ENCODE measurements around the gene C10orf90. TPM values are rescaled to one million over a fixed set of nuclear protein-coding genes. Genes with fewer than 3 reads are reported as not detected.

C10orf90 gene
- total RNA-seq, 1 donor = 0.72 TPM

DNA sequence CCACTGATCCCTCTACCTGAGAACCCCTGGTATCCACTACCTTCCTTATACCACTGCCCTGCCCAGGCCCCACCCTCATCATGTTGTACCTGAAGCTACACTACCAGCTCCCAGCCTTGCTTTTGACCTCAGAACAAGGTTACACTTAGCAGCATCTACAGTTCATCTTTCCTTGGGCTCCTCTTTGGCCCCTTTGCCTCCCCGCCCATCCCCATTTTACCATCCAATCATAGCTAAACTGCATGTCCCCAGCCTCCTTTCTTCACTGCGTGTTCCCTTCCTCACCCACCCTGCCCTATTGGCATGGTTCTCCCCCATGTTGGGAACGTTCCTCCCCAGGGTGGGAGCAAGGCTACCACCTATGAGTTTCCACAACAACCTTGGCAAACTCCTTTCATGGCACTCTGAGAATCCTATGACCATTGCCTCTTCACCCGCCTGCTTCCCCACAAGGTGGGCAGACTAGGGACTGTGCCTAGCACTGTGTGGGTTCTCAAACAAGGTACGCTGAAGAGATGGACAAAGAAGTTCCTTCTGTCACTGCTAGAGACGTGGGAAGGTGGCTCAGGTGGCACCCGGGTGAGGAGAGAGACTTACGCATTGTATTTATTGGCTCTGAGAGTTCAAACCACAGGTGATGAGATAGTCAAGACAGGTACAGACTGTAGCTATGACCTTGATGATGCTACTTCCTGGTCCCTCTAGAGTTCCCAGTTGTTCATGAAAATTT is 215.3 kb downstream of the C10orf90 start:
- H3K27me3 ChIP-seq (ENCODE audit: insufficient read depth, low read length) = no peaks in the 10 kb centered on the region
- H3K36me3 ChIP-seq (ENCODE audit: insufficient read depth, low read length) = no peaks in the 10 kb centered on the region
- H4K20me1 ChIP-seq (ENCODE audit: insufficient read depth, low read length) = no peaks in the 10 kb centered on the region
- no peak overlapping the region for H2AFZ ChIP-seq (ENCODE audit: low read length)
- H3K4me1 ChIP-seq (ENCODE audit: insufficient read depth, low read length) = peaks cover 21% of the 10 kb centered on the region
- TF ChIP-seq, protein P1, sequence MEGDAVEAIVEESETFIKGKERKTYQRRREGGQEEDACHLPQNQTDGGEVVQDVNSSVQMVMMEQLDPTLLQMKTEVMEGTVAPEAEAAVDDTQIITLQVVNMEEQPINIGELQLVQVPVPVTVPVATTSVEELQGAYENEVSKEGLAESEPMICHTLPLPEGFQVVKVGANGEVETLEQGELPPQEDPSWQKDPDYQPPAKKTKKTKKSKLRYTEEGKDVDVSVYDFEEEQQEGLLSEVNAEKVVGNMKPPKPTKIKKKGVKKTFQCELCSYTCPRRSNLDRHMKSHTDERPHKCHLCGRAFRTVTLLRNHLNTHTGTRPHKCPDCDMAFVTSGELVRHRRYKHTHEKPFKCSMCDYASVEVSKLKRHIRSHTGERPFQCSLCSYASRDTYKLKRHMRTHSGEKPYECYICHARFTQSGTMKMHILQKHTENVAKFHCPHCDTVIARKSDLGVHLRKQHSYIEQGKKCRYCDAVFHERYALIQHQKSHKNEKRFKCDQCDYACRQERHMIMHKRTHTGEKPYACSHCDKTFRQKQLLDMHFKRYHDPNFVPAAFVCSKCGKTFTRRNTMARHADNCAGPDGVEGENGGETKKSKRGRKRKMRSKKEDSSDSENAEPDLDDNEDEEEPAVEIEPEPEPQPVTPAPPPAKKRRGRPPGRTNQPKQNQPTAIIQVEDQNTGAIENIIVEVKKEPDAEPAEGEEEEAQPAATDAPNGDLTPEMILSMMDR (IDR thresholded peaks at IDR 0.05; ENCODE audit: extremely low read depth, low read depth, low read length) = no peak
- DNase-seq (ENCODE audit: insufficient read length, low spot score, missing footprints) = no peak
- H3K4me3 ChIP-seq (ENCODE audit: insufficient read depth, low read length) = no peak overlapping the region
- no peaks in the 10 kb centered on the region for H3K9me3 ChIP-seq (ENCODE audit: low read depth, low read length)
- H3K4me2 ChIP-seq (ENCODE audit: insufficient read depth, low read length) = no peak overlapping the region
- H3K79me2 ChIP-seq (ENCODE audit: insufficient read depth, low read length) = no peaks in the 10 kb centered on the region
- H3K27ac ChIP-seq (ENCODE audit: low read depth, low read length) = no peak overlapping the region

DNA sequence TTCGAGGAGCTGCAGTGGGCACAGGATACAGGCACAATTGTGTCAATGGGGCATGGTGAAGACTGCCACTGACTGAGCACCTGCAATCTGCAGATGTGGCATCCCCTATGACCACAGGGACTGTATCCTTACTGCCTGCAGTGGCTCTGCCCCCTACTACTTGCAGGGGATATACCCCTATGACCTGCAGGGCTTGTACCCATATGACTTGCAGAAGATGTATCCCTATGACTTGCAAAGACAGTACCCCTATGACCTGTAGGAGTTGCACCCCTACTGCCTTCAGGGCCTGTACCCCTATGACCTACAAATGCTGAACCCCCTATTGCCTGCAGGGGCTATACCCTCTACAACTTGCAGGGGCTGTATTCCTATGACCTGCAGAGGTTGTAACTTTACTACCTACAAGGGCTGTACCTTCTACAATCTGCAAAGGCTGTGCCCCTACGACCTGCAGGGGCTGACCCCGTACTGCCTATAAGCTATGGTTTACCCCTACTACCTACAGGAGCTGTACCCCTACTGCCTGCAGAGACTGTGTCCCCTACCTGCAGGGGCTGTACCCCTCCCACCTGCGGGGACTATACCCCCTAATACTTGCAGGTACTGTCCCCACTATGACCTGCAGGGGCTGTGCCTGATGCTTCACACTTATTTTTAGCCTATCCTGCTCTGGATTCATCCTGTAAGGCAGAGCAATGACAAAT is 216.3 kb downstream of the C10orf90 start:
- Histone ChIP-seq H3K4me3 (ENCODE audit: insufficient read depth, low read length) (no peak overlapping the region), H3K79me2 (ENCODE audit: insufficient read depth, low read length) (no peaks in the 10 kb centered on the region), H3K27me3 (ENCODE audit: insufficient read depth, low read length) (no peaks in the 10 kb centered on the region), H2AFZ (ENCODE audit: low read length) (no peak overlapping the region), H3K36me3 (ENCODE audit: insufficient read depth, low read length) (no peaks in the 10 kb centered on the region), H3K9me3 (ENCODE audit: low read depth, low read length) (no peaks in the 10 kb centered on the region), H3K4me2 (ENCODE audit: insufficient read depth, low read length) (no peak overlapping the region), H4K20me1 (ENCODE audit: insufficient read depth, low read length) (no peaks in the 10 kb centered on the region), H3K4me1 (ENCODE audit: insufficient read depth, low read length) (peaks cover 12% of the 10 kb centered on the region), H3K27ac (ENCODE audit: low read depth, low read length) (no peak overlapping the region)
- DNase-seq (ENCODE audit: insufficient read length, low spot score, missing footprints) = no peak
- TF ChIP-seq, protein P1 (IDR thresholded peaks at IDR 0.05; ENCODE audit: extremely low read depth, low read depth, low read length) = no peak

DNA sequence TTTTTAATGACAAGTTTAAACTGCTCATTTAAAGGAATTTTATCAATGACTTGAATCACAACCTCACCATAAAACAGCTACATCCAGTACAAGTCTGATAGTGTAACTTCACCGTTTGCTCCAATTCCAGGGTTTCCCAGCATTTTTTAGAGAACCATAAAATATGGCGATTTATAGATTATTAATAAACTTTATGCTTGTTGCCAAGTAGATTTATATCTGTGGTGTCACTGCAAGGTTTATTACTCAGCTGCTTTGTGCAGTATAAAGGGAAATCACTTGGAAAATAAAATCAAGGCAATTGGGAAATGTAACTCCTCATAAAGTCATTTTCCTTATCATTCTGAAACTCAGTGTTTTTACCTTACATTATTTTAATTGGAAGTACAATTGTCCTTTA is 218.2 kb downstream of the C10orf90 start:
- Histone ChIP-seq H3K79me2 (ENCODE audit: insufficient read depth, low read length) (no peaks in the 10 kb centered on the region), H3K4me1 (ENCODE audit: insufficient read depth, low read length) (no peaks in the 10 kb centered on the region), H3K36me3 (ENCODE audit: insufficient read depth, low read length) (no peaks in the 10 kb centered on the region), H3K27me3 (ENCODE audit: insufficient read depth, low read length) (no peaks in the 10 kb centered on the region), H3K9me3 (ENCODE audit: low read depth, low read length) (no peaks in the 10 kb centered on the region), H2AFZ (ENCODE audit: low read length) (no peak overlapping the region), H3K27ac (ENCODE audit: low read depth, low read length) (no peak overlapping the region), H3K4me2 (ENCODE audit: insufficient read depth, low read length) (no peak overlapping the region), H4K20me1 (ENCODE audit: insufficient read depth, low read length) (no peaks in the 10 kb centered on the region), H3K4me3 (ENCODE audit: insufficient read depth, low read length) (no peak overlapping the region)
- DNase-seq (ENCODE audit: insufficient read length, low spot score, missing footprints) = no peak
- TF ChIP-seq, protein P1 (IDR thresholded peaks at IDR 0.05; ENCODE audit: extremely low read depth, low read depth, low read length) = no peak

DNA sequence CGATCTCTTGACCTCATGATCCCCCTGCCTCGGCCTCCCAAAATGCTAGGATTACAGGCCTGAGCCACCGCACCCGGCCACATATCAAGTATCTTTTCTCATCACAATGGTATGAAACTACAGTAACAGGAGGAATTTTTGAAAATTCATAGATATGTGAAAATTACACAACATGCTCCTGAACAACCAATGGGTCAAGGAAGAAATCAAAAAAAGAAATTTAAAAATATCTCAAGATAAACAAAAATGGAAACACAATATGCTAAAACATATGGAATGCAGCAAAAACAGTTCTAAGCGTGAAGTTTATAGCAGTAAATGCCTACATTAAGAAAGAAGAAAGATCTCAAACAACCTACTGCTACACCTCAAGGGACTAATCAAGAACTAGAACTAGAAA is 222.4 kb downstream of the C10orf90 start:
- Histone ChIP-seq H3K27ac (ENCODE audit: low read depth, low read length) (no peak overlapping the region), H3K79me2 (ENCODE audit: insufficient read depth, low read length) (no peaks in the 10 kb centered on the region), H4K20me1 (ENCODE audit: insufficient read depth, low read length) (no peaks in the 10 kb centered on the region), H3K4me1 (ENCODE audit: insufficient read depth, low read length) (no peaks in the 10 kb centered on the region), H2AFZ (ENCODE audit: low read length) (no peak overlapping the region), H3K27me3 (ENCODE audit: insufficient read depth, low read length) (no peaks in the 10 kb centered on the region), H3K36me3 (ENCODE audit: insufficient read depth, low read length) (no peaks in the 10 kb centered on the region), H3K4me2 (ENCODE audit: insufficient read depth, low read length) (no peak overlapping the region), H3K4me3 (ENCODE audit: insufficient read depth, low read length) (no peak overlapping the region), H3K9me3 (ENCODE audit: low read depth, low read length) (no peaks in the 10 kb centered on the region)
- no peak for DNase-seq (ENCODE audit: insufficient read length, low spot score, missing footprints)
- TF ChIP-seq, protein P1 (IDR thresholded peaks at IDR 0.05; ENCODE audit: extremely low read depth, low read depth, low read length) = no peak
